Measurements from ENCODE around the gene ACADS. TPM values are rescaled to one million over a fixed set of nuclear protein-coding genes. Genes with fewer than 3 reads are reported as not detected.

The ACADS gene
- total and polyA plus RNA-seq, 2 experiments from 2014 or later: 53.5 to 66.8 TPM

DNA sequence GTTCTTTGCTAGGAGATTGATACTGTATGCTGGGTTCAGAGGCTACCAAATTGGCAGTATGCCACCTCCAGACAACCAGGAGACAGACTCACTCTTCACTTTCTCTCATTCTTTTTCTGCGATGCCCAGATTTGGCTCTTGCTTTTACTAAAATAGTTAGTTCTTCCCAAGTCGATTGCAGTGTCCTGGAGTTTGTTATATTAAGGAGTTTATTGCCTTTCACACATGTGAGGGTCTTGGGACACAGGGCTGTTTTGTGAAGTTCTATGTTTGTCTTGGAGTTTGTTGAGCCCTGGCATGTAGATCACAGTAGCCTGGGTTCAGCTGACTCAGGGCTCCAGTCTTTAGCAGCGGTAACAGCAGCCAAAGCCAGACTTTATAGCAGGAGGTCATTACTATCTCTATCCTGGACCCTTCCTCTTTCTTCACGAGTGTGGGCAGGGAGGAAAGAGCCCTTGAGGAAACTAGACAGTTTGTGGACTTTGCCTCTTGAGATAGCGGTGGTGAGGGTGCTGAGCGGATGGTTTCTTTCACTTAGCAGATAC, 37.0 kb upstream of the ACADS start:
- TF ChIP-seq, protein P1, sequence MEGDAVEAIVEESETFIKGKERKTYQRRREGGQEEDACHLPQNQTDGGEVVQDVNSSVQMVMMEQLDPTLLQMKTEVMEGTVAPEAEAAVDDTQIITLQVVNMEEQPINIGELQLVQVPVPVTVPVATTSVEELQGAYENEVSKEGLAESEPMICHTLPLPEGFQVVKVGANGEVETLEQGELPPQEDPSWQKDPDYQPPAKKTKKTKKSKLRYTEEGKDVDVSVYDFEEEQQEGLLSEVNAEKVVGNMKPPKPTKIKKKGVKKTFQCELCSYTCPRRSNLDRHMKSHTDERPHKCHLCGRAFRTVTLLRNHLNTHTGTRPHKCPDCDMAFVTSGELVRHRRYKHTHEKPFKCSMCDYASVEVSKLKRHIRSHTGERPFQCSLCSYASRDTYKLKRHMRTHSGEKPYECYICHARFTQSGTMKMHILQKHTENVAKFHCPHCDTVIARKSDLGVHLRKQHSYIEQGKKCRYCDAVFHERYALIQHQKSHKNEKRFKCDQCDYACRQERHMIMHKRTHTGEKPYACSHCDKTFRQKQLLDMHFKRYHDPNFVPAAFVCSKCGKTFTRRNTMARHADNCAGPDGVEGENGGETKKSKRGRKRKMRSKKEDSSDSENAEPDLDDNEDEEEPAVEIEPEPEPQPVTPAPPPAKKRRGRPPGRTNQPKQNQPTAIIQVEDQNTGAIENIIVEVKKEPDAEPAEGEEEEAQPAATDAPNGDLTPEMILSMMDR (IDR thresholded peaks at IDR 0.05; ENCODE audit: poor library complexity): no peak
- TF ChIP-seq EZH2phosphoT487 (IDR thresholded peaks at IDR 0.05; ENCODE audit: low read depth, severe bottlenecking, unreplicated experiment) (no peak), EZH2 (IDR thresholded peaks at IDR 0.05; ENCODE audit: borderline replicate concordance) (no peak)
- WGBS (ENCODE audit: low lambda C conversion rate, missing lambda C conversion rate): 14% methylated on average over 6 of the region's 6 CpGs
- Histone ChIP-seq H2AFZ (no peak overlapping the region), H3K36me3 (replicated peaks; ENCODE audit: insufficient read depth, low read depth) (no peaks in the 10 kb centered on the region), H4K20me1 (ENCODE audit: insufficient read depth, poor library complexity, severe bottlenecking) (peaks cover 57% of the 10 kb centered on the region), H3K79me2 (peaks cover 63% of the 10 kb centered on the region), H3K9me2 (replicated peaks; ENCODE audit: insufficient read depth) (no peaks in the 10 kb centered on the region), H3K4me2 (peak overlapping the region; percentile 92), H3K27me3 (no peaks in the 10 kb centered on the region), H3K4me1 (ENCODE audit: insufficient read depth) (peaks cover 45% of the 10 kb centered on the region), H3K4me3 (peak overlapping the region; percentile 23), H3K9me3 (ENCODE audit: low read depth) (no peaks in the 10 kb centered on the region), H3K27ac (peak overlapping the region; percentile 80)
- DNase-seq (ENCODE audit: low spot score): peak; percentile 57

DNA sequence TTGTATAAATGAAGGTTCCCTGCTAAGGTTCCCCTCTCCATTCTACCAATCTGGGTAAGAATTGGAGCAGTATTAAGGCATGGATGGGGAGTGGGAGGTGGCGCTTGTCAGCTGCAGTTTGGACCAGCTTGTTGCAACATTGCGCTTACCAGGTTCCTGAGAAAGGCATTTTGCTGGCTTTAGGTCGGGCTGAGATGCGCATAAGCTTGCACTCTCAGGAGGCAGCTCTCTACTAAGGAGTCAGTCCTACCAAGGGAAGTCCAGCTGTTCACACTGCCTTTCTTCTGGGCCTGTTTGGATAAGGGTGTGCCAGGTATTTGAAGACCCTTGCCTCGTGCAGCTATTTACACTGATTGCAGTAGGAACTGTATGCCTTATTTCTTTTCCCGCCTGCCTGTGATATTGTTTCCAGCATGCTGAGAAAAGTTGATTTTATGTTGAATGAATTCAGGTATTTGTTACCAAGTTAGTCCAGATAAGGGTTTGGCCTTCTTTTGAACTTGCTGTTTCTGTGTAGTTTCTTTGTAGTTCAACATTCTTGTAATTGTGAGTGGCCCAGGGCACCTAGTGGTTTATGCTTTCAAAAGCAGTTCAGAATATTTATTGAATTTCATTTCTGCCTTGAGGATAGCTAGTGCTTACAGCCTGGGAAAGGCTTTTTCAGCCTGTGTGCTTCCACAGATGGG, 36.1 kb upstream of the ACADS start:
- Histone ChIP-seq H3K4me3 (peak overlapping the region; percentile 23), H3K27ac (peak overlapping the region; percentile 80), H3K4me1 (ENCODE audit: insufficient read depth) (peaks cover 52% of the 10 kb centered on the region), H3K79me2 (peaks cover 73% of the 10 kb centered on the region), H2AFZ (no peak overlapping the region), H3K27me3 (no peaks in the 10 kb centered on the region), H3K4me2 (peak overlapping the region; percentile 92), H3K9me2 (replicated peaks; ENCODE audit: insufficient read depth) (no peaks in the 10 kb centered on the region), H3K9me3 (ENCODE audit: low read depth) (no peaks in the 10 kb centered on the region), H3K36me3 (replicated peaks; ENCODE audit: insufficient read depth, low read depth) (peaks cover under 1% of the 10 kb centered on the region), H4K20me1 (ENCODE audit: insufficient read depth, poor library complexity, severe bottlenecking) (peaks cover 65% of the 10 kb centered on the region)
- no peak for DNase-seq (ENCODE audit: low spot score)
- WGBS (ENCODE audit: low lambda C conversion rate, missing lambda C conversion rate): 44% methylated on average over 6 of the region's 6 CpGs
- TF ChIP-seq EZH2 (IDR thresholded peaks at IDR 0.05; ENCODE audit: borderline replicate concordance) (no peak), EZH2phosphoT487 (IDR thresholded peaks at IDR 0.05; ENCODE audit: low read depth, severe bottlenecking, unreplicated experiment) (no peak)
- TF ChIP-seq, protein P1 (IDR thresholded peaks at IDR 0.05; ENCODE audit: poor library complexity): no peak

DNA sequence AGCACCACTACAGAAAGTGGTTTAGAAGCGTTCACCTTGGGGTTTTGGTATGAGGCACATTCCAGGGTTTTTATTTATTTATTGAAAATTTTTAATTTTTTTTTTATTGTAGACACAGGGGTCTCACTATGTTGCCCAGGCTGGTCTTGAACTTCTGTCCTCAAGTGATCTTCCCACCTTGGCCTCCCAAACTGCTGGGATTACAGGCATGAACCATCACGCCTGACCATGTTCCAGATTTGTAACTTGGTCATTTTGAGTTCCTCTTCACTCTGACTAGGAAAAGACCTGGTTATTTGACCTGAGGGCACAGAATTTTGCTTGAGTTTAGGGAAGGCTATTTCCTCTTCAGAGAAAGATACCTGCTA, 35.6 kb upstream of the ACADS start:
- Histone ChIP-seq H3K27ac (peak overlapping the region; percentile 80), H3K36me3 (replicated peaks; ENCODE audit: insufficient read depth, low read depth) (peaks cover 6% of the 10 kb centered on the region), H3K27me3 (no peaks in the 10 kb centered on the region), H3K9me3 (ENCODE audit: low read depth) (no peaks in the 10 kb centered on the region), H3K4me2 (peak overlapping the region; percentile 92), H3K9me2 (replicated peaks; ENCODE audit: insufficient read depth) (no peaks in the 10 kb centered on the region), H3K4me3 (no peak overlapping the region), H3K79me2 (peaks cover 78% of the 10 kb centered on the region), H3K4me1 (ENCODE audit: insufficient read depth) (peaks cover 52% of the 10 kb centered on the region), H4K20me1 (ENCODE audit: insufficient read depth, poor library complexity, severe bottlenecking) (peaks cover 67% of the 10 kb centered on the region), H2AFZ (no peak overlapping the region)
- WGBS (ENCODE audit: low lambda C conversion rate, missing lambda C conversion rate): 81% methylated on average over 2 of the region's 2 CpGs
- no peak for DNase-seq (ENCODE audit: low spot score)
- no peak for TF ChIP-seq EZH2phosphoT487 (IDR thresholded peaks at IDR 0.05; ENCODE audit: low read depth, severe bottlenecking, unreplicated experiment)
- TF ChIP-seq EZH2 (IDR thresholded peaks at IDR 0.05; ENCODE audit: borderline replicate concordance): no peak
- TF ChIP-seq, protein P1 (IDR thresholded peaks at IDR 0.05; ENCODE audit: poor library complexity): no peak

Measured in hepatocyte (in vitro differentiated cells).